Skeletal muscle satellite cell (primary cell): Measurements from ENCODE around the gene MTCL3.

Experiments used
- H3K27me3 ChIP-seq: 2 replicates; pipeline ENCODE4 v1.7.0; 2013; ENCODE audit warnings: low read length; ENCODE audit not compliant: control insufficient read depth, insufficient read depth
- H3K36me3 ChIP-seq: 2 replicates; pipeline ENCODE4 v1.7.0; 2013; ENCODE audit warnings: mild to moderate bottlenecking, control low read depth, low read length; ENCODE audit not compliant: insufficient read depth
- H3K4me1 ChIP-seq: 2 replicates; pipeline ENCODE4 v1.7.0; 2013; ENCODE audit warnings: low read length; ENCODE audit not compliant: control insufficient read depth, insufficient read depth
- H3K4me2 ChIP-seq: 2 replicates; pipeline ENCODE4 v1.7.0; 2013; ENCODE audit warnings: mild to moderate bottlenecking, low read length
- H3K4me3 ChIP-seq: 2 replicates; pipeline ENCODE4 v1.7.0; 2013; ENCODE audit warnings: low read length
- H3K9ac ChIP-seq: 2 replicates; pipeline ENCODE4 v1.7.0; 2013; ENCODE audit warnings: mild to moderate bottlenecking, low read depth, low read length, moderate library complexity
- H3K9me3 ChIP-seq: replicated peaks from 2 replicates; pipeline ENCODE4 v1.7.0; 2013; ENCODE audit warnings: mild to moderate bottlenecking, control low read depth, low read length

The MTCL3 gene

DNA sequence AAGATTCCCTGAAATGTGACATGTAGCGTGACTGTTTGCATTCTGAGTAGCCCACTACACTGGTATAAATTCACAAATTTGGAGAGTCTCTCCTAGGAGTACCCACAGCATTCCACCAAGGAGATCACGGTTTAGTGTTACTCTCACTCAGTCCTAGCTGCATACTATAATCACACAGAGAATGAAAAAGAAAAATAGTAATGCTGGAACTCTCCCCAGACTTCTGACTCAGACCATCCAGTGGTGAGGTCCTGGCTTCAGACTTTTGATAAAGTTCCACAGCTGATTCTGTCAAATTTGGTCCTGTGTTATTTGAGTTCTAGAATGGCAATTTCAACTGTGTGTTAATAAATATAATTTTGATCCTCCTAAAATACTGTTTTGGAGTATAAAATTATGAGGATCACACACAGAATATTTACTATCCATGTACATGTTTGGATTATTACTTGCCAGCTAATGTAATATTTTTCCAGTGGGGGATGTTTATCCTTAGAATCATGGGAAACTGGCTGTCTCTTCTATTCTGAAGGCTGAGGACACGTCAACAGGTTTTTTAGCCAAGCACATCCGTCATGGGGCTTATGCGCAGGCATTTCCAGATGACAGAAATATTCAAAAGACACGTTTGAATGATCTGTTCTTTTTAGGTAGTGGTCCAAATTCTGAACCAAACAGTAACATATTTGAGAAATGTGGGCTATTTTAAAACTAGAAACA, 54.8 kb downstream of the MTCL3 start:
- H3K4me3 ChIP-seq, result peak overlapping the region; percentile 11
- peak overlapping the region; percentile 78 for H3K9ac ChIP-seq
- no peaks in the 10 kb centered on the region for H3K36me3 ChIP-seq

DNA sequence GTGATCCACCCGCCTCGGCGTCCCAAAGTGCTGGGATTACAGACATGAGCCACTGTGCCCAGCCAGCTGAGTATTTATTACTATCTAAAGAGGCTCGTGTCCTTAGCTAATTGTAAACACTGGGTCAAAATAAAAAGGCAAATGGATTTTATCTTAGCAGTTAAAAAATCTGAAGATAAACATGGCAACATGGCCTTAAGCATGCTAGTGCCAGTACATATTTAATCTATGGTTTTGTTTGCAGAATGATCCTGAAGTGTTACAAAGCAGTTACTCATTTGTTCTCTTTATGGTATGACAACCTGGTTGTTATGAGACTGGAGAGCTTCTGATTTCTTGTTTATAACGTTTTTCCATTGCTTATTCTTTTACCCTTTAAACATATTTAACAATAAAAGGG, 56.1 kb downstream of the MTCL3 start:
- Histone ChIP-seq H3K36me3 (no peaks in the 10 kb centered on the region), H3K27me3 (no peaks in the 10 kb centered on the region), H3K9me3 (no peaks in the 10 kb centered on the region), H3K4me1 (peaks cover 55% of the 10 kb centered on the region), H3K4me3 (no peak overlapping the region), H3K9ac (peak overlapping the region; percentile 66), H3K4me2 (no peak overlapping the region)

More for the DNA sequence above, 54.8 kb downstream of the MTCL3 start:
- no peaks in the 10 kb centered on the region for H3K27me3 ChIP-seq
- H3K9me3 ChIP-seq, result no peaks in the 10 kb centered on the region
- peaks cover 43% of the 10 kb centered on the region for H3K4me1 ChIP-seq
- peak overlapping the region; percentile 63 for H3K4me2 ChIP-seq

DNA sequence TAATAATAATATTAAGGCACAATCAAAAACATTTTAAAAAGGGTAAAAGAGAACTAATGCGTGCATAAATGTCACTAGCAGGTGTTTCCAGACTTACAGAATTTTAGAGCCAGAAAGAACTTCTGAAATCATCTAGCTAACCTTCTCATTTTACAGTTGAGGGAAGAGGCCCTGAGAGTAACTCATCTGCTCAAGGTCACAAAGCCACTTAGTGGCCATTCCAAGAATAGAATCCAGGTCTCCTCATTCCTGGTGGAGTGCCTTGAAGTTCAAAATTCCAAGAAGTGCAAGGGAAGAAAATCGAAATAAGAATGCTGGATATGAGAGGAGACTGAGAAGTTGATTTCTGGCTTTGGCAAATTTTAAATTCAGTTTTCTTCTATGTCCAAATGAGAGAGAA, 56.8 kb downstream of the MTCL3 start:
- no peak overlapping the region for H3K9ac ChIP-seq
- H3K27me3 ChIP-seq, result no peaks in the 10 kb centered on the region
- H3K4me2 ChIP-seq, result no peak overlapping the region
- H3K9me3 ChIP-seq, result no peaks in the 10 kb centered on the region
- H3K4me1 ChIP-seq, result peaks cover 62% of the 10 kb centered on the region
- H3K36me3 ChIP-seq, result no peaks in the 10 kb centered on the region
- H3K4me3 ChIP-seq, result no peak overlapping the region

DNA sequence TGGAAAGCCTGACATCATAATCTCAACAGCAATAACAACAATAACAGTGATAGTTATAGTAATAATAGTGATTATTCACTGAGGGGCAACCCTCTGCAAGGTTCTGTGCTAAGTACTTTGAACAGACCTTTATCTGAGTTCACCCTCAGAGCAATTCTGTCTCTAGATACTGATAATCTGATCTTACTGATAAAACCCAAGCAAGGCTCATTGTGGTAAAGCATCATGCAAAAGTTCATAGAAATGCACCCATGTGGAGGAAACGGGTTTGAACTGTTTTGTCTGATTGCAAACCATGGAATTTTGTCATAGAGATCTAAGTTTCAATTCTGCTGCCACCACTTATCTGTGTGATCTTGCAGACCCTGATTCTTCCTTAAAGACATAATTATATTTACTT, 58.7 kb downstream of the MTCL3 start:
- no peaks in the 10 kb centered on the region for H3K36me3 ChIP-seq
- H3K4me3 ChIP-seq, result no peak overlapping the region
- H3K27me3 ChIP-seq, result no peaks in the 10 kb centered on the region
- H3K9me3 ChIP-seq, result no peaks in the 10 kb centered on the region
- peaks cover 70% of the 10 kb centered on the region for H3K4me1 ChIP-seq
- no peak overlapping the region for H3K4me2 ChIP-seq
- H3K9ac ChIP-seq, result no peak overlapping the region

DNA sequence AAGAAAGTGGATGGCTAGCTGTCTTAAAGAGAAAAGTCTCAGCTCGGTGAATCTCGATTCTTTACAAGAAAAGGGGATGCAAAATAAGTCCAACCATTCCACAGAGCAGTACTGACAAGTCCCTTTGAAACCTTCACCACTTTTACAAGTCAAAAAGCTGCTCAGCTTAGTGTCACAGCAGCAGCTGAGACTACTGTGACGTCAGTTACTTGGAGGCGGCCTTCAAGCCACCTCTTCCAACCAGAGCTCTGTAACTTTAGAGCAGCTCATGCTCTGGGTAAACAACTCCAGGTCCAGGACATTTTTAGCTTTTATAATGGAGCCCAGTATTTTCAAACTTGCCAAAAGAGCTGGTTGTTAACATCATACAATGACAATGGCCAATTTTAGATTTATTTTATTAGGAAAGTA, 59.9 kb downstream of the MTCL3 start, which contains the start of gene KIAA0408:
TSS of gene KIAA0408 (minus strand) at position 159 of the 411 bp plus-strand sequence. CDS start 5,408 bp downstream, outside the sequence.
- no peaks in the 10 kb centered on the region for H3K27me3 ChIP-seq
- no peaks in the 10 kb centered on the region for H3K36me3 ChIP-seq
- H3K9me3 ChIP-seq, result no peaks in the 10 kb centered on the region
- H3K4me2 ChIP-seq, result peak within 1 kb of the TSS; percentile 78
- peak within 1 kb of the TSS; percentile 64 for H3K4me3 ChIP-seq
- peaks cover 58% of the 10 kb centered on the region for H3K4me1 ChIP-seq
- peak within 1 kb of the TSS; percentile 75 for H3K9ac ChIP-seq

- Histone ChIP-seq H3K4me1 (peaks cover 54% of the 10 kb centered on the region), H3K4me3 (peak overlapping the region; percentile 64), H3K9me3 (no peaks in the 10 kb centered on the region), H3K36me3 (no peaks in the 10 kb centered on the region), H3K9ac (peak overlapping the region; percentile 75), H3K4me2 (peak overlapping the region; percentile 78), H3K27me3 (no peaks in the 10 kb centered on the region)
These were observed 60.3 kb downstream of the MTCL3 start for GRCh38 chr6:127458817-127459216.

- peak overlapping the region; percentile 78 for H3K4me2 ChIP-seq
- no peaks in the 10 kb centered on the region for H3K27me3 ChIP-seq
- H3K4me3 ChIP-seq, result peak overlapping the region; percentile 64
- no peaks in the 10 kb centered on the region for H3K36me3 ChIP-seq
- peaks cover 48% of the 10 kb centered on the region for H3K4me1 ChIP-seq
- peak overlapping the region; percentile 75 for H3K9ac ChIP-seq
- no peaks in the 10 kb centered on the region for H3K9me3 ChIP-seq
These were observed 60.9 kb downstream of the MTCL3 start for GRCh38 chr6:127458222-127458621.

- Histone ChIP-seq H3K9me3 (no peaks in the 10 kb centered on the region), H3K36me3 (no peaks in the 10 kb centered on the region), H3K4me3 (peak overlapping the region; percentile 25), H3K9ac (peak overlapping the region; percentile 15), H3K27me3 (no peaks in the 10 kb centered on the region), H3K4me2 (peak overlapping the region; percentile 78), H3K4me1 (peaks cover 42% of the 10 kb centered on the region)
These were observed 61.6 kb downstream of the MTCL3 start for GRCh38 chr6:127457456-127458064.

GRCh38 chr6:127456465-127456864, 62.7 kb downstream of the MTCL3 start:
- no peaks in the 10 kb centered on the region for H3K9me3 ChIP-seq
- no peaks in the 10 kb centered on the region for H3K27me3 ChIP-seq
- H3K36me3 ChIP-seq, result no peaks in the 10 kb centered on the region

GRCh38 chr6:127453845-127454619, 65.1 kb downstream of the MTCL3 start:
- Histone ChIP-seq H3K36me3 (peaks cover 8% of the 10 kb centered on the region), H3K9ac (no peak overlapping the region), H3K4me3 (no peak overlapping the region), H3K9me3 (no peaks in the 10 kb centered on the region), H3K27me3 (no peaks in the 10 kb centered on the region), H3K4me2 (no peak overlapping the region), H3K4me1 (peaks cover 26% of the 10 kb centered on the region)

More at GRCh38 chr6:127456465-127456864, 62.7 kb downstream of the MTCL3 start:
- H3K4me1 ChIP-seq, result peaks cover 35% of the 10 kb centered on the region
- no peak overlapping the region for H3K9ac ChIP-seq
- H3K4me2 ChIP-seq, result peak overlapping the region; percentile 78
- H3K4me3 ChIP-seq, result no peak overlapping the region

DNA sequence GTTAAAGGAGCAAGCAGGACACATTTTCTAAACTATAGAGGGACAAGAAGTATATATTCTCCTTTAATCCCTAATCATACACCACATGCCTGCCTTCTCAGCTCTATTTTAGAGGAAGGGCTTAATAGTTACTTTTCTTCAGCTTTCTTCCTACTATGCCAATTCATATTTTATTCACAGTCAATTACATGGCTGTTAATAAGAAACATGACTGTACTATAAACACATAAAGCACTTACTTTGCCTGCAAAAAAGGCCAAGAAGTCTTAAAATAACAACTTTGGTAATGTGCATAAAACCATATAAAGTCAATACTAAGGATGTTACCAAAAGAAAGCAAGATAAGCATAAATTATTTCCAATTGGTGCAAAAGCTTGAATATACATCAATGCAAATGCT, 66.3 kb downstream of the MTCL3 start:
- no peak overlapping the region for H3K9ac ChIP-seq
- H3K9me3 ChIP-seq, result no peaks in the 10 kb centered on the region
- no peak overlapping the region for H3K4me3 ChIP-seq
- no peaks in the 10 kb centered on the region for H3K27me3 ChIP-seq
- peaks cover 14% of the 10 kb centered on the region for H3K4me1 ChIP-seq
- H3K4me2 ChIP-seq, result no peak overlapping the region
- H3K36me3 ChIP-seq, result peaks cover 11% of the 10 kb centered on the region
